ENCODE measurements around the gene STH.

GRCh38 chr17:45992175-45992574 lies 6.9 kb upstream of the STH start:
- TF ChIP-seq CTCF (IDR thresholded peaks at IDR 0.05) (no peak), POLR2A (IDR thresholded peaks at IDR 0.05) (no peak)

All from adrenal gland (tissue), 5 donors.